ENCODE results near the gene POU2AF2. TPM values are rescaled to one million over a fixed set of nuclear protein-coding genes. Genes with fewer than 3 reads are reported as not detected.

The POU2AF2 gene
- total and polyA plus RNA-seq, 3 donors from 2014 or later = 2.5 to 7.9 (median 5.2) TPM

DNA sequence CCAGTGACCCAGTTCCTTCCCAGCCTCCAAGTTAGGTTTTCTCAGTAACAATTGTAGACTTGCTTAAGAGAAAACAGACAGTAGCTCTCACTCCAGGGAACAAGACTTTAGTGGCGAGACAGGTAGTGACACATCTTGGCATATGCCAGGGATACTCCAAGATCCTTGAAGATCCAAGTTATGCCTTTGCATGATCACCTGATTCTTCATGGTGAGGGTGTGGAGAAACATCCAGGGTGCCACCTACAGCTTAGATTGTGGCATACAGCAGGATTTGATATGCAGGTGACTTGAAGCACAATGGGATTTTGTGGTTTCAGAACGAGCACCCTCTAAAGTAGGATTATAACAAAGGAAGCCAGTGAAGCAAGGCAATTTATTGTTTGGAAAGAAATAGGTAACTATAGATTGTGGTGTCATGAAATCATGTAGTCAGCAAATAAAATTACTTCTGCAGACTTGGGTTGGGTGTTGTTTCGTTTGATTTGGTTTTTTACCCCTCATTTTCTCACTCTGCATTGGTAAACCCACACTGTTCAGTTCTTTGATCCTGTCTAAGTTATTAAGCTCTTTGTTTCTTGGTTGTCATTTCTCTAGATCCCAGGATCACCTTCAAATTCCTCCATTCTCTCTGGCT lies 62.1 kb downstream of the POU2AF2 start:
- intact Hi-C loops (cut with DNase I; ENCODE audit: low total_unique reads) = no loop called here
- no peak for TF ChIP-seq CTCF (IDR thresholded peaks at IDR 0.05)
- no peak for TF ChIP-seq POLR2A (IDR thresholded peaks at IDR 0.05)
- H3K9me3 ChIP-seq = no peaks in the 10 kb centered on the region
- no peaks in the 10 kb centered on the region for H3K4me1 ChIP-seq
- H3K27me3 ChIP-seq = no peaks in the 10 kb centered on the region
- no peak for DNase-seq
- H3K4me3 ChIP-seq = no peak overlapping the region
- H3K36me3 ChIP-seq (ENCODE audit: low read depth, missing control alignments) = no peaks in the 10 kb centered on the region
- WGBS, 2 donors = 94 to 97% methylated on average over 3 of the region's 3 CpGs
- H3K27ac ChIP-seq = no peak overlapping the region

DNA sequence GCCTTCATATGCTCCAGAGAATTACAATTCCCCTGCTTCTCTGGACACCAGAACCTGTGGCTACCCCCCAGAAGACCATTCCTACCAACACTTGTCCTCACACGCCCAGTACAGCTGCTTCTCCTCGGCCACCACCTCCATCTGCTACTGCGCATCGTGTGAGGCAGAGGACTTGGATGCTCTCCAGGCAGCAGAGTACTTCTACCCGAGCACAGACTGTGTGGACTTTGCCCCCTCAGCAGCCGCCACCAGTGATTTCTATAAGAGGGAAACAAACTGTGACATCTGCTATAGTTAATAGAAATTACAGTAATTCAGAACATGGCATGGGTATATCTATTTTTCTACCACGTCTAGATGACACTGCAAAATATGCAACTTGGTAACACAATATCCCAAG lies 62.6 kb downstream of the POU2AF2 start:
- 64 to 83% methylated on average over 7 of the region's 7 CpGs for WGBS, 2 donors
- DNase-seq = no peak
- TF ChIP-seq CTCF (IDR thresholded peaks at IDR 0.05) = no peak
- no peak for TF ChIP-seq POLR2A (IDR thresholded peaks at IDR 0.05)

GRCh38 chr11:111309215-111309915 lies 63.8 kb downstream of the POU2AF2 start:
- WGBS, 2 donors = 91 to 94% methylated on average over 5 of the region's 5 CpGs
- no peaks in the 10 kb centered on the region for H3K4me1 ChIP-seq
- no peaks in the 10 kb centered on the region for H3K9me3 ChIP-seq
- no peak overlapping the region for H3K4me3 ChIP-seq
- no peak for DNase-seq
- TF ChIP-seq POLR2A (IDR thresholded peaks at IDR 0.05) (no peak), CTCF (IDR thresholded peaks at IDR 0.05) (no peak)
- no peaks in the 10 kb centered on the region for H3K36me3 ChIP-seq (ENCODE audit: low read depth, missing control alignments)
- intact Hi-C loops (cut with DNase I; ENCODE audit: low total_unique reads) = no loop called here
- no peaks in the 10 kb centered on the region for H3K27me3 ChIP-seq
- no peak overlapping the region for H3K27ac ChIP-seq

More for the DNA sequence above, 62.6 kb downstream of the POU2AF2 start:
- Histone ChIP-seq H3K4me3 (no peak overlapping the region), H3K36me3 (ENCODE audit: low read depth, missing control alignments) (no peaks in the 10 kb centered on the region), H3K4me1 (no peaks in the 10 kb centered on the region), H3K27ac (no peak overlapping the region), H3K27me3 (no peaks in the 10 kb centered on the region), H3K9me3 (no peaks in the 10 kb centered on the region)
- intact Hi-C loops (cut with DNase I; ENCODE audit: low total_unique reads) = no loop called here

GRCh38 chr11:111310088-111310487 lies 64.6 kb downstream of the POU2AF2 start:
- H3K4me1 ChIP-seq = no peaks in the 10 kb centered on the region
- H3K27ac ChIP-seq = no peak overlapping the region
- no peak overlapping the region for H3K4me3 ChIP-seq
- 44 to 80% methylated on average over 1 to 3 of the region's 3 CpGs for WGBS, 2 donors
- intact Hi-C loops (cut with DNase I; ENCODE audit: low total_unique reads) = no loop called here
- no peaks in the 10 kb centered on the region for H3K36me3 ChIP-seq (ENCODE audit: low read depth, missing control alignments)
- no peak for DNase-seq
- TF ChIP-seq CTCF (IDR thresholded peaks at IDR 0.05) (no peak), POLR2A (IDR thresholded peaks at IDR 0.05) (no peak)
- no peaks in the 10 kb centered on the region for H3K9me3 ChIP-seq
- H3K27me3 ChIP-seq = no peaks in the 10 kb centered on the region

Data from testis (tissue), 3 donors.